Natural killer cell treated with Interleukin-12 subunit alpha and Interleukin-12 subunit beta and Interleukin-15 and Interleukin-18, amount 100 ng/mL, for 72 hours (primary cell): ENCODE measurements around the gene CDO1. TPM values are rescaled to one million over a fixed set of nuclear protein-coding genes. Genes with fewer than 3 reads are reported as not detected.
A peak's percentile ranks its signal among the peaks of the same experiment; 100 is the strongest.
"Not testable (repeated sequence)": the region's sequence is repeated elsewhere in the genome, so short reads cannot be mapped to it uniquely, and the experiment has no call there.

Experiments
- ATAC-seq, 2 donors: fragments of 150-1000 bp; cut with Tn5 transposase in 1 of 2; sonication (Bioruptor Pico), chemical (Tn5 transposase) in 1 of 2; 2 replicates each; pipeline ENCODE4 v1.10.0; 2021
- DNase-seq: peaks from one replicate; pipeline ENCODE4 v3.0.0; 2022; ENCODE audit warnings: low spot score
- H3K27ac Mint-ChIP-seq, 2 donors: 1 replicate in 1 of 2; 2 replicates in 1 of 2; pipeline ENCODE4 v1.8.0; 2022; ENCODE audit warnings: mixed read lengths in 2 of 2, mild to moderate bottlenecking in 1 of 2, moderate library complexity in 1 of 2
- H3K27me3 Mint-ChIP-seq, 2 donors: 1 replicate in 1 of 2; 2 replicates in 1 of 2; pipeline ENCODE4 v1.8.0; 2022; ENCODE audit warnings: mixed read lengths in 2 of 2
- H3K36me3 Mint-ChIP-seq: one replicate; pipeline ENCODE4 v1.8.0; 2022; ENCODE audit warnings: mixed read lengths
- H3K4me1 Mint-ChIP-seq, 2 donors: 1 replicate in 1 of 2; 2 replicates in 1 of 2; pipeline ENCODE4 v1.8.0; 2022; ENCODE audit warnings: low read depth in 2 of 2, mixed read lengths in 2 of 2, mild to moderate bottlenecking in 1 of 2
- H3K4me3 Mint-ChIP-seq: one replicate; pipeline ENCODE4 v1.8.0; 2022; ENCODE audit warnings: mixed read lengths
- H3K9me3 Mint-ChIP-seq: 2 replicates; pipeline ENCODE4 v1.8.0; 2022; ENCODE audit warnings: mixed read lengths
- total RNA-seq, 2 donors: library from RNA; stranded (reverse); gene quantifications; one replicate each; pipeline ENCODE4 v1.2.3, GENCODE V29; 2022

Gene CDO1
- total RNA-seq, 2 donors from 2014 or later = not detected

DNA sequence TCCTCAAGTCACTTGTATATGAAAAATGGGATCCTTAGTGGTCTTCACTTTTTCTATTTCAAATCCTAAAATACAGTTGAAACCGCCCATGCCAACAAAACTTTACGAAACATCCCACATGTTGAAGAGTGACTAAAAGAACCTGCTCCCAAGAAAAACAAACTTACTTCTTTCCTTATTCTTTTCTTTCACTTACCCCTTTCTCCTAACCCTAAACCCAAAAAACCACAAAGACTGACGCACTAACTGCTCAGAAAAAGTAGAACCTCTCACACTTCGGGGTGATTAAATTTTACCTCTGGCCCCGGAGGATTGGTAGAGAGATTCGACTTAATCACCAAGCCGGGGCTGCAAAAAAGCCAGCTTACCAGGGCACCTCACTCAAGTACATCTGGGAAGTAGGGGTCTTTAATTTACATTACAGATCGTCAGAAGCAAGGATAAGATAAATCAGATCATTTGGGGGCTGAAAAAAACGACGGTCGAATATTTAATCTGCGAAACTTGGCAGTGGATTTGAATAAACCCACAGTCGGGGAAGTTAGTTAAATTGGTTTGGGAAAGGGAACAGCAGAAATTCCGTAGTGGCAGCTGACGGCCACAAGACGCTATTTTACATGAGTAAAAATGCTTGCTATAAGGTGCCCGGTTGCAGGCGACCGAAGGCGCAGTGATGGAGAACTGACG, 1.3 kb downstream of the CDO1 start:
- no peak for DNase-seq
- no peaks in the 10 kb centered on the region for H3K9me3 Mint-ChIP-seq

DNA sequence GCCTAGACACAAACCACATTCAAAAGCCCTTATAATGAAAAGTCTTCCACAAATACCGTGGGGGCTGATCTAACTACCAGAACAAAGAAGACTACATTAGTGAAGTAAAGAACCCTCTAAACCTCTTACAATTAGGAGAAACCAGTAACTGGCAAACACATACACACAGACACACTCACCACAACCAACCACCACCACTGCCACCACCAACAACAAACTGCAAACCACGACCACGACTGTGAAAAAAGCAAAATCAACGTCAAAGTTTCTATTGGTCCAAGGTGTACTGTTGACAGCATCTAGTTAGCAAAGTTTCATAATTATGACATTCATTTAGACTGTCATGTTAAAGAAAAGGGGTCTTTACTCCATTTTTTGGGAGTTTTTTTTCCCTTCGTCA, 2.7 kb downstream of the CDO1 start:
- Mint-ChIP-seq H3K4me3 (no peak overlapping the region), H3K9me3 (no peaks in the 10 kb centered on the region), H3K27me3 (peaks cover 46 to 67% of the 10 kb centered on the region in 2 donors), H3K27ac (no peak overlapping the region), H3K36me3 (peaks cover 5% of the 10 kb centered on the region), H3K4me1 (peaks cover 9 to 12% of the 10 kb centered on the region in 2 donors)
- ATAC-seq (peak in 1 of 2 donors; percentile 39), DNase-seq (no peak)

More for the DNA sequence above, 1.3 kb downstream of the CDO1 start:
- Mint-ChIP-seq H3K36me3 (peaks cover 5% of the 10 kb centered on the region), H3K4me1 (peaks cover 9 to 12% of the 10 kb centered on the region in 2 donors), H3K27me3 (peaks cover 49 to 81% of the 10 kb centered on the region in 2 donors), H3K27ac (no peak overlapping the region), H3K4me3 (peak overlapping the region; percentile 3)
- ATAC-seq = no peak

DNA sequence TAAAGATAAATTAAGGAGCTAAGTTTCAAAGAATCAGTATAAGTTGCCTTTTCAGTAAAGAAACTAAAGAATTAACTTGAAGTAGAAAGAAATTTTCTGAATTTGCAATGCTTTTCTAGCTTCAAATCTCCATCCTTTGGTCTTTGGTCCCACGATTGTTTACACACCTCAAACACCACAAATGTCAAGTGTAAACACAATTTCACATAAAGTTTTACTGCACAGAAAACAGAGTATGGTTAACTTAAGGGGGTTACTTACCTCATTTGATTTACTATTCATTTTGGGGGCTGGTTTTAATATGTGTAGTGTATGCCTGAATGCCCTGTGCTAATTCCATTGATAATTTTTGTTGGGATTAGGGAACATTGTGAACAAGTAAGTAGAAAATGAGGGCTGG, 4.1 kb downstream of the CDO1 start:
- no peak for DNase-seq
- peaks cover 46 to 58% of the 10 kb centered on the region in 2 donors for H3K27me3 Mint-ChIP-seq
- H3K27ac Mint-ChIP-seq = no peak overlapping the region
- no peak for ATAC-seq
- H3K4me1 Mint-ChIP-seq = peaks cover 9 to 13% of the 10 kb centered on the region in 2 donors
- peaks cover 5% of the 10 kb centered on the region for H3K36me3 Mint-ChIP-seq
- no peak overlapping the region for H3K4me3 Mint-ChIP-seq
- H3K9me3 Mint-ChIP-seq = no peaks in the 10 kb centered on the region

DNA sequence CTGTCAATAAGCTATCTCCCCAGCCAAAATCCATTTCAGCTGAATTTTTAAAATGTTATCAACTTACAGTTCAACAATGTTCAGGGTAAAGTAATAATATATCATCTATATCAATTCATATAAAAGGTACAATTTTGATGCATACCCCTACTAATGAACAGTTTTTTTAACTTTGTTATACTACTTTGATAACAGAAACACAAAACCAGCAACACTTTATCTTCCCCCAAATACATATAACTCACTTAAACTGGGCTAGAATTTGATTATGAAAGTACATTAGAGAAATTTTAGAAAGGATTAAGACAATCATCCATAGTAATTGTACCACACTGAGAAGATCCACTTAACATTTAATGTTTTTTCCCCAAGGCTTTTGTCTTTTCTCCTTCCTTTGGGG, 5.1 kb downstream of the CDO1 start:
- DNase-seq = no peak
- Mint-ChIP-seq H3K27me3 (peaks cover 43 to 55% of the 10 kb centered on the region in 2 donors), H3K36me3 (peaks cover 5% of the 10 kb centered on the region), H3K4me3 (no peak overlapping the region), H3K4me1 (peaks cover 9 to 16% of the 10 kb centered on the region in 2 donors), H3K9me3 (no peaks in the 10 kb centered on the region), H3K27ac (no peak overlapping the region)
- ATAC-seq = no peak

DNA sequence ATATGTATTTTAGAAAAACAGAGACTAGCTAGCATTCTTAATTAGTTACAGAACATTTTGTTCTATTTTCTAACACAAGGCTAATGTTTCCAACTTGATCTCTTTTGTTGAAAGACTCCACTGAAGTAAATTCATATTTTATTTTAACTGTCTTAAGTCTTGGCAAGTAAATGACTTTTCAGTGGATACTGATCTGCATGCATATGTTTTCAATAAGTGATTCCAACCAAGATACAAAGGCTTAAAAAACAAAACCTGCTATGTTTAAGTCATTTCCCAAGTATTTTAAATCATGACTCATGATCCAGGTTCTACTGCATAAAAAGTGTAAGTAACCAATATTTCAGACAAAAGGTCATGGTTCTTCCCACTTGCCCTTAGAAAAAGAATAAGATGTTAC, 5.7 kb downstream of the CDO1 start:
- peaks cover 5% of the 10 kb centered on the region for H3K36me3 Mint-ChIP-seq
- peaks cover 6 to 16% of the 10 kb centered on the region in 2 donors for H3K4me1 Mint-ChIP-seq
- DNase-seq = no peak
- no peak overlapping the region for H3K27ac Mint-ChIP-seq
- peaks cover 40 to 55% of the 10 kb centered on the region in 2 donors for H3K27me3 Mint-ChIP-seq
- H3K4me3 Mint-ChIP-seq = no peak overlapping the region
- ATAC-seq = no peak
- H3K9me3 Mint-ChIP-seq = no peaks in the 10 kb centered on the region

DNA sequence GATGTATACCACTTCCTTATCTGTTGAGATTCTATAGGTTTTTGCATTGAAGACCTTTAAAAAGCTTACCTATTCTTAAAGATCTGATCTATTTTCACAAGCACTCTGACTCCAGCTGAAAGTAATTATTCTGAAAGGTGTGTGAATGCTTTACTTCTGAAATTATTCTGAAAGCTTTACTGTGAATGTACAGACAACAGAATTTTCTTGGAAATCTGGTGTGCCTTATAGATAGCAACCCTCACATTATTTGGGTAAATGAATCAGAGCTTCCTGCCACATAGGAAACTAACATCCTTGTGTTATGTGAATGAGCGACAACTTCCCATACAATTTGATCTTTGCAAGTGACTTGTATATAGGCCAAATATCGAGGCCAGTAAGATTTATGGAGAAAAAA, 6.5 kb downstream of the CDO1 start:
- no peaks in the 10 kb centered on the region for H3K9me3 Mint-ChIP-seq
- no peak overlapping the region for H3K27ac Mint-ChIP-seq
- DNase-seq (no peak), ATAC-seq (peak in 1 of 2 donors; percentile 69)
- peaks cover 36 to 52% of the 10 kb centered on the region in 2 donors for H3K27me3 Mint-ChIP-seq
- peaks cover 4 to 10% of the 10 kb centered on the region in 2 donors for H3K4me1 Mint-ChIP-seq
- H3K4me3 Mint-ChIP-seq = no peak overlapping the region
- peaks cover under 1% of the 10 kb centered on the region for H3K36me3 Mint-ChIP-seq

DNA sequence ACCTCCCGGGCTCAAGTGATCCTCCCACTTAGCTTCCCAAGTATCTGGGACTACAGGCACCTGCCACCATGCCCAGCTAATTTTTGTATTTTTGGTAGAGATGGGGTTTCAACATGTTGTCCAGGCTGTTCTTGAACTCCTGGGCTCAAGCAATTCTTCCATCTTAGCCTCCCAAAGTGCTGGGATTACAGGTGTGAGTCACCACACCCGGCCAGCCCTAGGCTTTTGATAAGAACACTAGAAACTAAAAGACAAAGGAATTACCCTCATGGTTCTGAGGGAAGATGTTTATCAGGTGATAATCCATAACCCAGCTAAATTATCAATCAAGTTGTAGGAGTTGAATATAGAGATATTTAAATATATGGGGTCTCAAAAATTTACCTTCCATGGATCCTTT, 8.4 kb downstream of the CDO1 start:
- not testable (repeated sequence) for DNase-seq, ATAC-seq, H3K4me3 Mint-ChIP-seq, H3K9me3 Mint-ChIP-seq, H3K36me3 Mint-ChIP-seq, H3K4me1 Mint-ChIP-seq, H3K27ac Mint-ChIP-seq
- H3K27me3 Mint-ChIP-seq = peaks cover 26 to 40% of the 10 kb centered on the region in 2 donors

DNA sequence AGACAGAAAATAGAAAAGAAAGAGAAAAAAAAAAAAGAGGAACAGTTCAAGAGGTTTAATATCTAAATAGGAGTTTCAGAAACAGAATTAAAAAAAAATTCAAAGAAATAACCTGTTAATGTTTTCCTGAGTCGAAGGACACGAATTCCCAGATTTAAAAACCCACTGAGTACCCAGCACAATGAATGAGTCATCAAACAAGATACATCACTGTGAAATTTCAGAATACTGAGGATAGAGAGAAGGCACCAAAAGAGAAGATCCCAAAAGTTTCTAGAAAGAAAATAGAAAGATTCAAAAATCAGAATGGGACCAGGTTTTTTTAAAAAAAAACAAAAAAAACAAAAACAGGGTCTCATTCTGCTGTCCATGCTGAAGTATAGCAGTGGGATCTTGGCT, 8.8 kb downstream of the CDO1 start:
- H3K27me3 Mint-ChIP-seq = peaks cover 26 to 40% of the 10 kb centered on the region in 2 donors
- no peaks in the 10 kb centered on the region for H3K36me3 Mint-ChIP-seq
- peaks cover 0 to 4% of the 10 kb centered on the region in 2 donors for H3K4me1 Mint-ChIP-seq
- no peak overlapping the region for H3K27ac Mint-ChIP-seq
- H3K4me3 Mint-ChIP-seq = peak overlapping the region; percentile 15
- no peak for ATAC-seq
- no peak for DNase-seq
- H3K9me3 Mint-ChIP-seq = no peaks in the 10 kb centered on the region

DNA sequence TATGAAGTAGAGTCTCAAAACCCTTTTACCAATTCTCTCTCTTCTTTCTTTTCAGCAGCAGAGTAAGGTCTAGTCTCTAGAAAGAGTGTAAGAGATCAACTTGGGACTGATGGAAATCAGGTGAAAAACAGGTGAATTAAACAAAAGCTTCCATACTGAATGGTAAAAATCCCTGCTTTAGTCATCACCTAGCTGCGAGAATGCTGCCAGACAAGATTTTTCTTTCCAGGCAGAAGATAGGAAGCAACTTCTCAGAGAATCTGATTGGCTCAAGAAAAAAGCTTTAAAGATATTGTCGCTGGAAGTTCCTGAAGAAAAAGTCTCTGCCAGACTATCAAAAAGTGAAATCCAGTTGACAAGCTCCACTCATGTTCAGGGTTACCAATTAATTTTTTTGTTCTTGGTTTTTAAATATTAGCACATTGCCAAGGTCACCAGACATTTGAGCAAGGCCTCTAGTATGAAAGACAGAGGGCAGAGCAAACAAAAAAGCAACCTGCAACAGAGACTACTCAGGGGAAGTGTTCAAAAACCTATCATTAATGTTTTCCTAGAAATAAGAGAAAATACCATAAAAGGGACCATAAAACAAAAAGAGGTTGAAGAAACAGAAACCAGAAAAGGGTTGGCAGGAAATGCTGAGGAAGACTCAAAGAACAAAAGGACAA, 9.3 kb downstream of the CDO1 start:
- ATAC-seq (no peak), DNase-seq (no peak)
- Mint-ChIP-seq H3K27ac (no peak overlapping the region), H3K27me3 (peaks cover 28 to 46% of the 10 kb centered on the region in 2 donors), H3K36me3 (no peaks in the 10 kb centered on the region), H3K4me1 (peaks cover 0 to 4% of the 10 kb centered on the region in 2 donors), H3K4me3 (peak overlapping the region; percentile 15), H3K9me3 (no peaks in the 10 kb centered on the region)

DNA sequence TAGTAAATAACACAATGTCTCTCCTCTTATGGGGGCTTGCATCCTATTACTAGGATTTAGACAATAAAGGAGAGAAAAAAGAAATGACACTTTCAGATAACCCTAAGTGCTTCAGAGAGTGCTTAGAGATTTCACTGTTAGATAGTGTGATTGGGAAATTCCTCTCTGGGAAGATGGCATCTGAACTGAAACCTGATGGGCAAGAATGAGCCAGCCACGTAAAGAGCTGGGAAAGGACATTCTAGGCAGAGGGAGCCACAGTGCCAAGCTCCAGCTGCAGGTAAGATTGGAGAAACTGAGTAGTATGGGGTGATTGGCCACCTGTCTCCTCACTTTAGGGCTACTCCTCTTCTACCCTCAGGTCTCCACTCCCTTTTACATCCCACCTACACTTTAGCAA, 14.5 kb downstream of the CDO1 start:
- Mint-ChIP-seq H3K4me3 (no peak overlapping the region), H3K4me1 (no peaks in the 10 kb centered on the region), H3K27ac (no peak overlapping the region), H3K27me3 (peaks cover 9 to 29% of the 10 kb centered on the region in 2 donors), H3K36me3 (no peaks in the 10 kb centered on the region), H3K9me3 (no peaks in the 10 kb centered on the region)
- no peak for DNase-seq
- no peak for ATAC-seq

DNA sequence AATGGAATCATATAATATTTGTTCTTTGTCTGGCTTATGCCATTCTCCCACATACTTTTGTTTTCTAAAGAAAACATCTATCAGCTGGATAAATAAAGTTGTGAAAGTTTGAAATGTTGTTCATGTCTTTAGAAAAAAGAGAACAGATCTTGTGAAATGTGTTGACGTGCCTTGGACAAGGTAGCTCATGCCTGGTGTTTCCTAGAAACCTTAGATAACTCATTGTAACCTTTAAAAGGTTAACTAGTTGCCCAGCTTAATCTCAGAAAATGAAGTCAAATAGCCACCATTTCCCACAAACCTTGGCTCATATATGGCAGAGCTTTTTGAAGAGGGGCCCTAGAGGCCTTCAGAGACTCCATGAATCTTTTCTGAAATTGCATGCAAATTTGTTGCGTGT, 15.3 kb downstream of the CDO1 start:
- Mint-ChIP-seq H3K27ac (no peak overlapping the region), H3K27me3 (peaks cover 13 to 25% of the 10 kb centered on the region in 2 donors), H3K36me3 (no peaks in the 10 kb centered on the region), H3K9me3 (no peaks in the 10 kb centered on the region), H3K4me1 (no peaks in the 10 kb centered on the region), H3K4me3 (no peak overlapping the region)
- ATAC-seq (no peak), DNase-seq (no peak)

DNA sequence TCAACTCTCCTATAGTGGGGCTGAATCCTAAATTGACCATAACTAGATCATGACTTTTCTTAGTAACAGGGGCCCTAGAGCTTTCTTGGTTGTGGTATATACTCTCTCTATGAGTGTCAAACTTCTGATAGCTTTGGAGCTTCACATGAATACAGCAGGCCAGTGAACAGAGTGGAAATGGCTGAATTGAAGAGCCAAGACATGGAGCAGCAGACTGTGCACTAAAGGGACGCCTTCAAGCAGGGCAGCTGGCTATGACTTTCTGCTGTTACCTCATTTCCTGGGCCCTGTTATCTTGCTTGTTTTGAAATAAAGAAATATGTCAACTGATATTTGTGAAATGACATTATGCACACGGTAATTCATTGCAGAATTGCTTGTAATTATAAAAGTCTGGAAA, 16.4 kb downstream of the CDO1 start:
- Mint-ChIP-seq H3K27ac (no peak overlapping the region), H3K9me3 (no peaks in the 10 kb centered on the region), H3K4me3 (no peak overlapping the region), H3K4me1 (no peaks in the 10 kb centered on the region), H3K36me3 (no peaks in the 10 kb centered on the region), H3K27me3 (peaks cover 11 to 19% of the 10 kb centered on the region in 2 donors)
- no peak for ATAC-seq
- DNase-seq = no peak

DNA sequence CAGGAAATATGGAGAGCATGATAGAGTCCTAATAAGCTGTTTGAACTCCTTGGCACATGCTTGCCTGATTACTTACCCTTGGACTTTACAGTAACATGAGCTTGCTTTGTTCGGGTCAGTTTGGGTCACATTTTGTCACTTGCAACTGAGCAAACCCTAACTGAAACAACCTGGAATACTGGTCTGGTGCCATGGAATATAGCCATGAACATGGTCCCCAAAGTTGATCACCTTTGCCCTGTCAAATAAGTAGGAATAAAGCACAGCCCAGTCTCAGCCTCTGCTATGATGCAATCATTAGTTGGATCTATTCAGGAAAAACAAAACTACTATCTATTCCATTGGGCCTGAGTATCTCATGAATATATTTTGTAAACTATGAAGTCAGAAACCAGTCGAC, 18.2 kb downstream of the CDO1 start:
- H3K36me3 Mint-ChIP-seq = no peaks in the 10 kb centered on the region
- ATAC-seq = no peak
- H3K9me3 Mint-ChIP-seq = no peaks in the 10 kb centered on the region
- H3K27ac Mint-ChIP-seq = no peak overlapping the region
- H3K4me3 Mint-ChIP-seq = no peak overlapping the region
- DNase-seq = no peak
- H3K4me1 Mint-ChIP-seq = no peaks in the 10 kb centered on the region
- peaks cover 13 to 16% of the 10 kb centered on the region in 2 donors for H3K27me3 Mint-ChIP-seq

DNA sequence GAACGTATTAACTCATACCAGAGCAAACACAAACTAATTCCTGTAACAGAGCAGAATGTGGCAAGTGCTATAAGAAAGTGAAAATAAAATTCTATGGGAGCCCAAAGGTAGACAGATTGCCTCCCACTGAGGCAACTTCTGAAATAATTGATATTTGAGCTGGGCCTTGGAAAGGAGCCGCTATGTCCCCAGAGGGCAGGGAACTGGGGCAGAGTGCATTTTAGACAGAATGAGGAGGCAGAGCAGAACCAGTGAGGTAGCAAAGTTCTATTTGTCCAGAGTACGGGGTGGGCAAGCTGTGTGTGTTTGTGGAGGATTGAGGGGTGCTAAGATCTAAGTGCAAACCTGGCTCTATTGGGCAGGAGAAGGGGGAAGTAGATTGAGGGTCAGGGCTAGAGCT, 19.8 kb downstream of the CDO1 start:
- Mint-ChIP-seq H3K36me3 (no peaks in the 10 kb centered on the region), H3K4me1 (no peaks in the 10 kb centered on the region), H3K9me3 (no peaks in the 10 kb centered on the region), H3K27me3 (peaks cover 12 to 16% of the 10 kb centered on the region in 2 donors), H3K27ac (no peak overlapping the region), H3K4me3 (no peak overlapping the region)
- ATAC-seq (no peak), DNase-seq (no peak)
